Measurements from ENCODE around the gene PDLIM5.

Gene PDLIM5

DNA sequence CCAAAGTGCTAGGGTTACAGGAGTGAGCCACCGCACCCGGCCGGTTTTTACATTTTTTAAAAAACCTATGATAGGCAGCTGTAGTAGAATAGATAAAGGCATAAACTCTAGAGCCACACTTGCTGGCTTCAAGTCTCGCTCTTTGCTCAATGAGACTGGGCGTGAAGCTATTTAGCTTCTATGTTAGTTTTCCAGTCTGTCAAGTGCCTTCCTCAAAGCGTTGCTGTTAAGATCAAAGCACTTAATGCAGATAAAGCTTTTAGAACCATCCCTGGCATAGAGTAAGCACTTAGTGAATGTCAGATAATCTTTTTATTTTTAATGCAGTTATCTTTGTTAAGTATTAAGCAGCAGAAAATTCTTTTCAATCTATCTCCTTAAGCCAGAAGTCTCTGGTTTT is 264.0 kb downstream of the PDLIM5 start:
- Histone ChIP-seq H3K27ac (ENCODE audit: low read depth, low read length) (no peak overlapping the region), H3K36me3 (ENCODE audit: insufficient read depth, low read length) (no peaks in the 10 kb centered on the region), H3K9ac (ENCODE audit: low read depth, low read length) (no peak overlapping the region), H3K4me3 (ENCODE audit: low read length) (no peak overlapping the region), H3K27me3 (ENCODE audit: insufficient read depth, low read length) (no peaks in the 10 kb centered on the region), H3K4me1 (ENCODE audit: insufficient read depth, low read length) (no peaks in the 10 kb centered on the region), H3K9me3 (ENCODE audit: insufficient read depth, low read depth, low read length) (no peaks in the 10 kb centered on the region)
- 97% methylated on average over 6 of the region's 6 CpGs for WGBS

Measured in HUES64 (cell line).